HG03442 (cell line): ENCODE measurements around the gene DLL4.
"Not testable (repeated sequence)": the region's sequence is repeated elsewhere in the genome, so short reads cannot be mapped to it uniquely, and the experiment has no call there.

Experiments used
- ATAC-seq: cut with Tn5 transposase; IDR thresholded peaks from one replicate; pipeline ENCODE4 v1.9.1; 2021; ENCODE audit warnings: mild to moderate bottlenecking, moderate library complexity; ENCODE audit not compliant: unreplicated experiment

The DLL4 gene

GRCh38 chr15:40941528-40942336 lies 12.6 kb downstream of the DLL4 start:
- peak; percentile 69 for ATAC-seq

- ATAC-seq = no peak
These were observed 13.3 kb downstream of the DLL4 start for GRCh38 chr15:40942337-40942854.

- ATAC-seq = no peak
These were observed 13.7 kb downstream of the DLL4 start for GRCh38 chr15:40942878-40943277.

DNA sequence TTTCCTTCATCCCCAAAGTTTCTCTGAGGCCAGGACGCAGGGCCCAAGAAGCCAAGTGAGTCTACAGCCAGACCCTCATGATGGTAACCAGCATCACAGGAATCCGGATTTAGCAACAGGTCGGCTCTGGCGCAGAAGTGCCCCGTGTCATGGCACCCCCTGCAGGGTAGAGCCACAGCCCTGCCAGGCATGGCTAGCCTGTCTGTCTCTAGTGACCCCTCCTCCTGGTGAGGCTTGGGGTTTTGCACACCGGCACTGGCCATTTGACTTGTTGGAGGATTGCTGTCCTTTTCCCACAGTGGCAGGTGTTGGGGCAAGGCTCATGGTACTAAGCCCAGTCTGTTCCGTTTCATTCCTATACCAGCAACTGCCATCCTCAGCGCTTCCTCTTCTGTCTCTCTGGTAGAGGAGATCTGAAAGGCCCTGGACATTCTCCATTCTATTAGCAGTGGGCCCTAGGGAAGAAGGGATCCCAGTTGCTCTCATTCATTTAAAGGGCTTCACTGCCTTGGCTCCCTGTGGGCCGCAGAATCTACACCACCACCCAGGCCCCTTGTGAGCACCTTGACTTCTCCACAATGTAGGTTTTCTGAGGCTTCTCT lies 14.7 kb downstream of the DLL4 start:
- ATAC-seq = no peak

DNA sequence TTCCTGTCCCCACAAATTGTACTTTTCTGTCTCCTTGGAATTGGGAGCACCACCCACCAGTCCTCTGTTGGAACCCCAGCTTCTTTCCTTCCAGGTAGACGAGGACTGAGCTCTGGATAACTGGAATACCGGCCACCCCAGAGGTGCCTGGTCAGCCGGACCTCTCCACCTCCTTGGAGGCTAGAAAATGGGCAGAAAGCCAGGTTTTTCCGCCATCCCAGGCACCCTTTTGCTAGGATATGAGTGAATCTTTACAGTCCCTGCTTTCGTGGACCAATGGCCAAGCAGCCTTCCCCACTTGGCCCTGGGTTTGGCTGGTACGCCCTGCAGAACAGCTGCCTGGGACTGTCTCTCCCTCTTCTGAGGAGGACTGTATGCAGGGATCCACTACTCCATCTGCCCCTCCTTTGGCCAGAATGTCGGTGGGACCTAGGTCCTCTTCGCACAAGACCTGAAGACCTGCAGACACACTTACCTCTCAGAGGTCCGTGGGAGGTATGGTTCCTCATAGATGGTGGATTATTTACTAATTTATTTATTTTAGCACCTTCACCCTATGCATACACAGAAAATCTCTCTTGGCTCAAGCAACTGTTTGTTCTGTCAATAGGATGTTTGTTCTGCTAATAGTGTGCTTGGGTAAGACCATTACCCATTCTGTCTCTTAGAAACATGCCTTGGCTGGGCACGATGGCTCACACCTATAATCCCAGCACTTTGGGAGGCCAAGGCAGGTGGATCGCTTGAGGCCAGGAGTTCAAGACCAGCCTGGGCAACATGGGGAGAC lies 15.6 kb downstream of the DLL4 start:
- no peak for ATAC-seq

DNA sequence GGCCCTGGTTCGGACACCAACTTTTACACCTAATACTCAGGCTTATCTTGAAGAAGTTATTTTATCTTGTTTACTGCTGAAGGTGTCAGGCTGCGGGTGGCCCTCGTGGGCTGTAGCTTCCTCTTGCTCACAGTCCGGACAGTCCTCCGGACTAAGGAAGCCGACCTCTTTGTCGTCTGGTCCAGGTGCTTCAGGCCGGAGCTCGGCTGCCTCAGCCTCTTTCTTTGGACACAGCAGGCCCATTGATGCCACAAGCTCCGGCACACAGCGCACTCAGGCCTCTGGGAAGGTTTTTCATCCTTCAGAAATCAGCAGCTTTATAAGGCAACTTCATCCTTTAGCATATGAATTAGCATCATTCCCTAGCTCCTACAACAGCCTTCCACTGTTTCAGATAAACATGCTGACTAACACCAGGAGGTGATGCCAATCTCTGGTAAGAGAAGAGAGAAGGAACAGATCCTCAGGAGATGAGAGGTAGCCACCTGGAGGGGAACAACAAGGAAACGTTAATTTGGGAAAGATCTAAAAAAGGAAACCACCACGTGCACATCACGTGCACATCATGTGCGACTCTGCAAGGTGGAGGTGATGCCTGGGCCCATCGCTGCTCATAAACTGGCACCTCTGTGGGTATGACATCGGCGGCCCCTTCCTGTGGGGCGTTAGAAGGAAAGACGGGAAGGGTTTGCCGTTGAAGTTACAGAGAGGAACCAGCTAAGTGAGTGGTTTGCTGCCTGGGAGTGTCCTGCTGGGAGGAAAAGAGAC lies 19.8 kb downstream of the DLL4 start:
- ATAC-seq = no peak

- no peak for ATAC-seq
These were observed 20.6 kb downstream of the DLL4 start for GRCh38 chr15:40949756-40950207.

- no peak for ATAC-seq
These were observed 22.6 kb downstream of the DLL4 start for GRCh38 chr15:40951764-40952163.

- no peak for ATAC-seq
These were observed 23.3 kb downstream of the DLL4 start for GRCh38 chr15:40952301-40952900.

GRCh38 chr15:40952901-40953712 lies 24.0 kb downstream of the DLL4 start, which contains the start of gene CHAC1:
CHAC1 (plus strand) TSS chr15:40953471; CDS start chr15:40953584, 113 bp downstream.
- peak; percentile 91 for ATAC-seq

DNA sequence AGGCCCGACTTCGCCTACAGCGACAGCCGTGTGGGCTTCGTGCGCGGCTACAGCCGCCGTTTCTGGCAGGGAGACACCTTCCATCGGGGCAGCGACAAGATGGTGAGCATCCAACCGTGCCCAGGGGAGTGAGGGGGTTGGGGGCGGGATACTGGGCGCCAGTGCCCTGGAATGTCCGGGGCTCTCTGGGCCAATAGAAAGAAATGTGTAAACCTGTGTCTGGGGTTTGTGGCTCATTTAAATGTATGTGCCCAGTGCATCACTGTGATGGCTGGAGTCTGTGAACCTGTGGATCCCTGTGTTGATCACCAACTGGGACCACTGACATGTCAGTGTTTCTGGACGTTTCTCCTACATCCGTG lies 24.6 kb downstream of the DLL4 start:
- ATAC-seq = no peak

DNA sequence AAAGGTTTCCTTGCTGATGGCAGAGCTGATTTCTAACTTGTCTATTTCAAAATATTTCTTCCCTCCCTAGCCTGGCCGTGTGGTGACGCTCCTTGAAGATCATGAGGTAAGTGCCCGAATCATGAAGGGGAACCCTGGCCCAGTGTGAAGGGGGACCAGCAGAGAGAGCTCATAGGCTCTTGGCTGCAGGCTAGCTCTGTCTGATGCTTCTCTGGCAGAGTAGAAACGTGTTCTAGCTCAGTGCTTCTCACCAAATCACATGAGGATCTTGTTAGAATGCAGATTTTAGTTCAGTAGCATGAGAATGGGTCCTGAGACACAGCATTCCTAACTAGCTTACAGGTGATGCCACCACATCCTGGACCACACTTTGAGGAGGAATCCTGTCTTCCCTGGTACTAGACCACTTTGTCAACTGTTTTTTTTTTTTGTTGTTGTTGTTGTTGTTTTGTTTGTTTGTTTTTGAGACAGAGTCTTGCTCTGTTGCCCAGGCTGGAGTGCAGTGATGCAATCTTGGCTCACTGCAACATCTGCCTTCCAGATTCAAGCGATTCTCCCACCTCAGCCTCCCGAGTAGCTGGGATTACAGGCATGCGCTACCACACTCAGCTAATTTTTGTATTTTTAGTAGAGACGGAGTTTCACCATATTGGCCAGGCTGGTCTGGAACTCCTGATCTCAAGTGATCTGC lies 25.2 kb downstream of the DLL4 start:
- ATAC-seq = not testable (repeated sequence)

DNA sequence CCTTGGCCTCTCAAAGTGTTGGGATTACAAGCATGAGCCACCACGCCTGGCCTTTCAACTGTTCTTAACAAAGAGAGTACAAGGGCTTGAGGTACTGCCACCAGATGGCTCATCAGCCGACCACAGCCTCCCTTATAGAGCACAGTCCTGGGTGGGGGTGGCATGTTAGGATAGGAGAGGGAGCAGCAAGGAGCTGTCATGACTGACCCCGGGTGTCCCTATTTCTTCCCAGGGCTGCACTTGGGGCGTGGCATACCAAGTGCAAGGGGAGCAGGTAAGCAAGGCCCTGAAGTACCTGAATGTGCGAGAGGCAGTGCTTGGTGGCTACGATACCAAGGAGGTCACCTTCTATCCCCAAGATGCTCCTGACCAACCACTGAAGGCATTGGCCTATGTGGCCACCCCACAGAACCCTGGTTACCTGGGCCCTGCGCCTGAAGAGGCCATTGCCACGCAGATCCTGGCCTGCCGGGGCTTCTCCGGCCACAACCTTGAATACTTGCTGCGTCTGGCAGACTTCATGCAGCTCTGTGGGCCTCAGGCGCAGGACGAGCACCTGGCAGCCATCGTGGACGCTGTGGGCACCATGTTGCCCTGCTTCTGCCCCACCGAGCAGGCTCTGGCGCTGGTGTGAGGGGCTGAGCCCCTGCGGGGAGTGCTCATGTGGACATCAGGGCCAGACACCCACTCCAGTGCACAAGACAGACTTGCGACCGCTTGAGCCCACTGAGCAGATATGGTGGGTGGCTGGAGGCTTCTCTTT lies 26.2 kb downstream of the DLL4 start:
- ATAC-seq = no peak

GRCh38 chr15:40955930-40956540 lies 26.9 kb downstream of the DLL4 start:
- ATAC-seq = no peak

GRCh38 chr15:40956541-40956982 lies 27.4 kb downstream of the DLL4 start:
- ATAC-seq = no peak

DNA sequence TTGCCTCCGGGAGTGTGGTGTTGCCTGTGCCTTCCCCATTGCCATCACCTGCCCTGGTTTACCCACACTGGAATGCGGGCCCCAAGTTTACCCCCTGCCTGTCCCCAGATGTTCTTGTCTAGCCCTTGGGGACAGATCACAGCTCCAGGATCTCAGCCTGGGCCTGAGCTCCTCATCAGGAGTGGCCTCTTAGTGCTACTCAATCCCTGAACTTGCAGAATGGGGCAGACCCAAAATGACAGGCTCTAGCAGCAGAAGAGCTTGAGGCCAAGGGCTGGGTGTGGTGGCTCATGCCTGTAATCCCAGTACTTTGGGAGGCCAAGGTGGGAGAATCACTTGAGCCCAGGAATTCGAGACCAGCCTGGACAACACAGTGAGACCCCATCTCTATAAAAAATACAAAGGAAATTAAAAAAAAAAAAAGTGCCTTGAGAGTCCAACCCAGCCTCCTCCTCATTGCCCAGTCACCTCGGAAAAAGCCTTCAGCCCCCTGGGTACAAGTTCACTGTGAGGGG lies 28.0 kb downstream of the DLL4 start:
- no peak for ATAC-seq

DNA sequence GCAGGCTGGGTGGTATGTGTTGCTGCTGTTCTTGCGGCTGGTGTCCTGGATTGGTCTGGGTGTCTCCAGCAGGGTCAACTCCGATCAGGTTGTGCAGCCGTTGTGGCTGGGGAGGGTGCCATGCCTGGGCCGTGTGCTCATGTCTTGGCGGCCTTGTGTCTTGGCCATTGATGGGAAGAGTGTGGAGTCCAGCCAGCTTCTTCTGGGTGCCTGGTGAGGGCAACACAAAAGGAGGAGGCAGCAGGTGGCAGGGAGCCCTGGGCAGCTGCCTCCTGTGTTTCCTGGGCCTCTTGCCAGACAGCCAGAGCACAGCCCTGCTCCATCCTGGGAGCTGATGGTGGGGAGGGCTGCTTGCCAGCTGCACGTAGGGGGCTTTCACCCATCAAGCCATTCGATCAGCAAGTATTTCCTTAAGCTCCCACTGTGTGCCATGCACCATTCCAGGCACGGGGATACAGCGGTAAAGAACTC lies 28.5 kb downstream of the DLL4 start:
- no peak for ATAC-seq
